ENCODE results near the gene ULBP1. TPM values are rescaled to one million over a fixed set of nuclear protein-coding genes. Genes with fewer than 3 reads are reported as not detected.
"Not testable (repeated sequence)": the region's sequence is repeated elsewhere in the genome, so short reads cannot be mapped to it uniquely, and the experiment has no call there.

Gene ULBP1
- total RNA-seq, 1 donor, result 0.10 TPM

GRCh38 chr6:149939909-149940671, 23.7 kb upstream of the ULBP1 start:
- peaks cover 70% of the 10 kb centered on the region for H3K27me3 ChIP-seq (ENCODE audit: insufficient read depth, low read length)
- H3K4me3 ChIP-seq (ENCODE audit: low read length), result no peak overlapping the region
- H3K4me1 ChIP-seq (ENCODE audit: insufficient read depth, low read length), result peaks cover 32% of the 10 kb centered on the region
- no peaks in the 10 kb centered on the region for H3K9me3 ChIP-seq (ENCODE audit: low read depth, low read length)

GRCh38 chr6:149940672-149940982, 23.1 kb upstream of the ULBP1 start:
- Histone ChIP-seq H3K9me3 (ENCODE audit: low read depth, low read length) (no peaks in the 10 kb centered on the region), H3K27me3 (ENCODE audit: insufficient read depth, low read length) (peaks cover 65% of the 10 kb centered on the region), H3K4me3 (ENCODE audit: low read length) (no peak overlapping the region), H3K4me1 (ENCODE audit: insufficient read depth, low read length) (peaks cover 32% of the 10 kb centered on the region)

- peaks cover 53% of the 10 kb centered on the region for H3K27me3 ChIP-seq (ENCODE audit: insufficient read depth, low read length)
- peak within 1 kb of the TSS; percentile 40 for H3K4me3 ChIP-seq (ENCODE audit: low read length)
- H3K9me3 ChIP-seq (ENCODE audit: low read depth, low read length), result no peaks in the 10 kb centered on the region
- H3K4me1 ChIP-seq (ENCODE audit: insufficient read depth, low read length), result peaks cover 32% of the 10 kb centered on the region
Measured at GRCh38 chr6:149941583-149942460, 21.9 kb upstream of the ULBP1 start, which contains the start of gene ULBP2. Gene ULBP2, plus strand, starts transcription at chr6:149942014. Its CDS starts 59 bp downstream, at chr6:149942073.

- Histone ChIP-seq H3K4me3 (ENCODE audit: low read length) (no peak overlapping the region), H3K9me3 (ENCODE audit: low read depth, low read length) (no peaks in the 10 kb centered on the region), H3K27me3 (ENCODE audit: insufficient read depth, low read length) (peaks cover 47% of the 10 kb centered on the region), H3K4me1 (ENCODE audit: insufficient read depth, low read length) (peaks cover 32% of the 10 kb centered on the region)
Measured at GRCh38 chr6:149942461-149942829, 21.3 kb upstream of the ULBP1 start.

GRCh38 chr6:149943321-149943720, 20.4 kb upstream of the ULBP1 start:
- H3K4me1 ChIP-seq (ENCODE audit: insufficient read depth, low read length), result peaks cover 29% of the 10 kb centered on the region
- H3K9me3 ChIP-seq (ENCODE audit: low read depth, low read length); H3K4me3 ChIP-seq (ENCODE audit: low read length): not testable (repeated sequence)
- peaks cover 39% of the 10 kb centered on the region for H3K27me3 ChIP-seq (ENCODE audit: insufficient read depth, low read length)

- peaks cover 18% of the 10 kb centered on the region for H3K4me1 ChIP-seq (ENCODE audit: insufficient read depth, low read length)
- H3K9me3 ChIP-seq (ENCODE audit: low read depth, low read length); H3K4me3 ChIP-seq (ENCODE audit: low read length): not testable (repeated sequence)
- peaks cover 37% of the 10 kb centered on the region for H3K27me3 ChIP-seq (ENCODE audit: insufficient read depth, low read length)
Measured at GRCh38 chr6:149945276-149945675, 18.5 kb upstream of the ULBP1 start.

- H3K4me1 ChIP-seq (ENCODE audit: insufficient read depth, low read length); H3K4me3 ChIP-seq (ENCODE audit: low read length); H3K9me3 ChIP-seq (ENCODE audit: low read depth, low read length): not testable (repeated sequence)
- H3K27me3 ChIP-seq (ENCODE audit: insufficient read depth, low read length), result peaks cover 37% of the 10 kb centered on the region
Measured at GRCh38 chr6:149946631-149947030, 17.1 kb upstream of the ULBP1 start.

- peaks cover 40% of the 10 kb centered on the region for H3K27me3 ChIP-seq (ENCODE audit: insufficient read depth, low read length)
- H3K4me3 ChIP-seq (ENCODE audit: low read length); H3K9me3 ChIP-seq (ENCODE audit: low read depth, low read length); H3K4me1 ChIP-seq (ENCODE audit: insufficient read depth, low read length): not testable (repeated sequence)
Measured at GRCh38 chr6:149947533-149947932, 16.2 kb upstream of the ULBP1 start.

GRCh38 chr6:149948011-149948410, 15.7 kb upstream of the ULBP1 start:
- Histone ChIP-seq H3K4me1 (ENCODE audit: insufficient read depth, low read length) (no peaks in the 10 kb centered on the region), H3K4me3 (ENCODE audit: low read length) (no peak overlapping the region), H3K9me3 (ENCODE audit: low read depth, low read length) (no peaks in the 10 kb centered on the region), H3K27me3 (ENCODE audit: insufficient read depth, low read length) (peaks cover 44% of the 10 kb centered on the region)

- Histone ChIP-seq H3K9me3 (ENCODE audit: low read depth, low read length) (no peaks in the 10 kb centered on the region), H3K4me1 (ENCODE audit: insufficient read depth, low read length) (no peaks in the 10 kb centered on the region), H3K27me3 (ENCODE audit: insufficient read depth, low read length) (peaks cover 50% of the 10 kb centered on the region), H3K4me3 (ENCODE audit: low read length) (no peak overlapping the region)
Measured at GRCh38 chr6:149948616-149949015, 15.1 kb upstream of the ULBP1 start.

GRCh38 chr6:149950423-149950822, 13.3 kb upstream of the ULBP1 start:
- H3K27me3 ChIP-seq (ENCODE audit: insufficient read depth, low read length), result peaks cover 57% of the 10 kb centered on the region
- no peaks in the 10 kb centered on the region for H3K9me3 ChIP-seq (ENCODE audit: low read depth, low read length)
- H3K4me1 ChIP-seq (ENCODE audit: insufficient read depth, low read length), result no peaks in the 10 kb centered on the region
- H3K4me3 ChIP-seq (ENCODE audit: low read length), result no peak overlapping the region

- Histone ChIP-seq H3K4me1 (ENCODE audit: insufficient read depth, low read length) (no peaks in the 10 kb centered on the region), H3K4me3 (ENCODE audit: low read length) (no peak overlapping the region), H3K27me3 (ENCODE audit: insufficient read depth, low read length) (peaks cover 64% of the 10 kb centered on the region), H3K9me3 (ENCODE audit: low read depth, low read length) (no peaks in the 10 kb centered on the region)
Measured at GRCh38 chr6:149951096-149951495, 12.6 kb upstream of the ULBP1 start.

- H3K27me3 ChIP-seq (ENCODE audit: insufficient read depth, low read length), result peaks cover 68% of the 10 kb centered on the region
- H3K9me3 ChIP-seq (ENCODE audit: low read depth, low read length), result no peaks in the 10 kb centered on the region
- no peaks in the 10 kb centered on the region for H3K4me1 ChIP-seq (ENCODE audit: insufficient read depth, low read length)
- H3K4me3 ChIP-seq (ENCODE audit: low read length), result no peak overlapping the region
Measured at GRCh38 chr6:149951626-149952025, 12.1 kb upstream of the ULBP1 start.

- peaks cover 82% of the 10 kb centered on the region for H3K27me3 ChIP-seq (ENCODE audit: insufficient read depth, low read length)
Measured at GRCh38 chr6:149953390-149953789, 10.4 kb upstream of the ULBP1 start.

GRCh38 chr6:149953934-149954327, 9.8 kb upstream of the ULBP1 start:
- H3K9me3 ChIP-seq (ENCODE audit: low read depth, low read length); H3K4me3 ChIP-seq (ENCODE audit: low read length); H3K4me1 ChIP-seq (ENCODE audit: insufficient read depth, low read length): not testable (repeated sequence)
- peaks cover 80% of the 10 kb centered on the region for H3K27me3 ChIP-seq (ENCODE audit: insufficient read depth, low read length)

More at GRCh38 chr6:149953390-149953789, 10.4 kb upstream of the ULBP1 start:
- H3K9me3 ChIP-seq (ENCODE audit: low read depth, low read length); H3K4me1 ChIP-seq (ENCODE audit: insufficient read depth, low read length); H3K4me3 ChIP-seq (ENCODE audit: low read length): not testable (repeated sequence)
